Suppressor macrophage (primary cell): ENCODE results near the gene NXF1.
"Not testable (repeated sequence)": the region's sequence is repeated elsewhere in the genome, so short reads cannot be mapped to it uniquely, and the experiment has no call there.

ENCODE experiments used
- DNase-seq, 4 experiments: peaks; one replicate each; pipeline ENCODE4 v3.0.0-alpha.2; 2020 to 2022
- total RNA-seq, 17 experiments: gene quantifications; one replicate each; lab custom pipeline; 2026; ENCODE audit warnings: mixed read lengths in 6 of 17, inconsistent platforms in 3 of 17; lab: John Stamatoyannopoulos, UW

The NXF1 gene
- total RNA-seq = 36.2 to 295 (median 54.7) reads per million in 17 experiments

DNA sequence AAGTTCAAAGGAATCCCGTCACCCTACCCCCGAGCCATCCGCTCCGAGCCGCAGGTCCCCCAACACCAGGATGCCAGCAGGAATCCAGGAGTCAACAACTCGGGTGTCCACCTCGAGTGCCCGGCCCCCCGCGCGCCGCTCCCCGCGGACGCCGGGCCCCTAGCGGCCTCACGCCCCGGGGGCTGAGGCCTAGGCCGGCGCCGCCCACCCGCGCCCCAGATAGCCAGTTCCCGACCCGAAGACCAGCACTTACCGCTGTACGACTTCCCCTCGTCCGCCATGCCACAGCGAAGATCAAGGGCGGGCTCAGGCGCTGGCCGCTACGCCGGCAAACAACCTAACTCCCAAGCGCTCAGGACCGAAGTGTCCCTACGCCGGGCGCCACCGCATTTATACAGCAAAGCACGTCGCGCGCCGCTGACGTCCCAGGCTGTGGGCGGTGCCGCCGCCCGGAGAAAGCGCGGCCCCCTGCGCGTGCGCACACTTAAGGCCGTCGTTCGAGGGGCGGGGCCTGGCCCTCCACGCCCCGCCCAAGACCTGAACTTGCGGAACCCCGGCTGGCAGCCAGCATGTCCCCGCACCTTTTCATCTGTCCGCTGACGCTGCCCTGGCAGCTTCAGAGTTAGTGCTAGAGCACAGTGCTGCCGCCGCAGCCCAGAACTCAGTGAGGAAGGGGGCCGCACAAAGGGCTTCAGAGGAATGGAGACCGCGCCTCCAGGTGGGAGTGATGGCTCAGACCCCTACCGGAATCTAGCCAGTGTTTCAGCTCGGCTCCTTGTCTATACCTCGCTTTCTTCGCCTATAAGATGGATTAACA, at the start of gene NXF1:
Gene NXF1 (minus strand): TSS at position 365 of the 817 bp plus-strand sequence. CDS start 84 bp downstream, at position 281.
- peak; percentile 97 to 100 (median 99) for DNase-seq

DNA sequence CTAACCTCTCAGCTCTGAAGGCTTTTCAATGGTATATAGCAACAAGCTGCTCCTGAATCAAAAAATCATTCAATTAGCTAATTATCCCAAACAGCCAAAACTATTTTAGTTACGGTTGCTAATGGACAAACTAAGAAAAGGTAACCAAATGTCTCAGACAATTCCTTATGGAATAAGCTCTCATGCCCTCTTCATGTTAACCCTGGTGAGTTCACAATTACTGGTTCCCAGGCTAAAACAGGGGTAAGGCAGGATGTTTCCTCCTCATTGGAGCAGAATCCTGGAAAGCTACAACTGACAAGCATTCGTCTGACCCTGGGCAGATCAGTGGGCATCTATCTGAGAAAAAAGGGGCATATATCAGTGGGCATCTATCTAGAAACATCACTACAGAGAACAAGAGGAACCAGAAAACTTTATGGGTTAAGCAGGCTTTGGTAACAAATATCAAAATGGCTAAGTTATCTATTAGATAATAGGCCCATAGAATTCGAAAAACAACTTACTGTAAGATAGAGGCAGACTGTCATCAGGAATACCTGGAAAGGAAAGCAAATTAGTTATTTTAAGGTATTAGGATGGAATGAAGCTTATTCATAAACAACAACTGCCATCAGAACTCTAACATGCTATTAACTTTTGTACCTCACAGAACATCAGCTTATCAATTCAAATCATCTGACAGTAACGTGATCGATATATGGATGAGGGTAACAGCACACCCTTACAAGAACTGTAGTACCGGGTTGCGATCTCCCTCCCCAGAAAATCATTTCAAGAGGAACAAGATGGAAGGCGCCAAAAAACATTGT, 49.0 kb upstream of the NXF1 start:
- DNase-seq = peak in 1 of 4 experiments; percentile 24

DNA sequence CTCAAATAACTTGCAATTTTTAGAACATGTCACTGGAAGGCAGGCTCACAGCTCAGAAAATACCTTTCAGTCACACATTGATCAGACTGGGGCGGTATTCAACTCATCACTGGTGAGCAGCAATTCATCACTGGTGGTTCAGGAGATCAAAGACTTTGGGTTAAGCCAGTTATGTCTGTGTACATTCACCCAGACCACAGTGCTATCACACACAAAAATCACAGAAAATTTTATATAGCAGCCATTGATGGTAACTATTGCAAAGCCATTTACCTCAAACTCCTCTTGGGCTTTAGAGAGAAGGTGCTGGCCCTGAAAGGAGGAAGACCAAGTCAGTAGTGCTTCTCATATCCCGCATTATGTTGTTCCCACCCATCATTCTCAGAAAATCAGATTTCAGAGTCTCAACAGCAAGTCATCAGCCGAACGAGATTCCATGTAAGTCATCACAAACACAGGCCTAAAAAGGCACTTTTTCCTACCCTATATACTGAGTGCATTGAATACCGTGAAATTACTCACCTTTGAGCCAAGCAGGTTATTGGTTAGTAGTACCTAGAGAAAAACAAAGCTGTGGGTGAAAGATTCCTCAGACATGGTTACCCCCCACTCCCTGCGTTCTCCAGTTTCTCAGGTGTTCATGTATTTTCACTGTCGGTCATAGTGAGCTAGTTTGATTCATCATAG, 48.2 kb upstream of the NXF1 start:
- DNase-seq = no peak

DNA sequence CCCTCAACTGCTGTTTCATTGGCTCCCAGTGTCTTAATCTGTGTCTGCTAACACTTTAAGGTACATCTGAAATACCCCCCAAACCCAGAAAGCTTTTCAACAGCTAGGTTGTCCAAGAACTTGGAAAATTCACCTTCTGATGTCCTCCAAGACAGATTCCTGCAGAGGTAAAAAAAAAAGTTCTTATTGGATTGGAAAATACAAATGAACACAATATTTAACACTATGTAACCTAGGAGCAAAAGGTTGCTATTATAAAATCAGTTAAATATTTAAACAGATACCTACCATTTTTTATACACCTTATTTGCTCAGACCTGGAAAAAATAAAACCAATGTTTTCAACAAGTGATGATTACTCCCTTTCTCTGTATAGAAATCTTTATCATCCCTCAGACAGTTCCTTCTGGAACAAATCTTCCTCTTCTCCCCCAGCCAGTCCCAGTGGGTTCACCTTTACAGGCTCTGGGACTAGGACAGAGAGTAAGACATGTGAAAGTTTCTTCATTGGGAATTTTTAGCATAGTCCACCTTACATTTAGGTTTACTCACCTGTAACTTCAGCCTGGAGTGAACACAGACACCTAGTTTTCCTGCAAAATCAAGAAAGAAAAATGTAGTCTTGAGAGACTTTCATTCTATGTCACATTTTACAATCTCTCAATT, 47.4 kb upstream of the NXF1 start:
- no peak for DNase-seq

DNA sequence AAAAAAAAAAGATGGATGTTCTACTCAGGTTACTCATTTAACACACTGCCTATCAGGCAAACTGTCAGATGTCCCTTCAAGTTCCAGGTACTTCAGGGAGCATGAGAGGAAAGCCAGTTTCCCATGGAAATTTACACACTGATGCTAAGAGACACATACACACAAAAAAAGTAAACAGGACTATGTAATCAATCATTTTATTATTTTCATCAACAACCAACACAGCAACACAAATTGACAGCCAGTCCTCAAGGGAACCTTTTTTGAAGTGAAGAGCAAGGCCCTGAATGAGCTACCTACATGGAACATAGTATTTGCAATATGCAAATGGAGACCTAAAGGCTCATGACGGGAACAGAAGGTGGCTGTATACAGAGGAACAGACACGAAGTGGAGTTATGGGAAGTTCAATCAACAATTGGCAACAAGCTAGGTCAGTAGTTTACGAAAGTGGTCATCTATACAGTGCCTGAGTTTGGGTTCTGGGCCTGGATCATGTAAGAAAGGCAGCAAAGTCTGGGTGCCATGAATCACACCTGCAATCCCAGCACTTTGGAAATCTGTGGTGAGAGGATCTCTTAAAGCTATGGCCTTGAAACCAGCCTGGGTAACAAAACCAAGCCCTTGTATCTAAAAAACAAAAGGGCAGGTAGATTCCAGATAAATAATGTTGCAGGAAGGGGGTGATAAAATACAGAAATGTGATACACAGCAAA, 46.7 kb upstream of the NXF1 start:
- no peak for DNase-seq

DNA sequence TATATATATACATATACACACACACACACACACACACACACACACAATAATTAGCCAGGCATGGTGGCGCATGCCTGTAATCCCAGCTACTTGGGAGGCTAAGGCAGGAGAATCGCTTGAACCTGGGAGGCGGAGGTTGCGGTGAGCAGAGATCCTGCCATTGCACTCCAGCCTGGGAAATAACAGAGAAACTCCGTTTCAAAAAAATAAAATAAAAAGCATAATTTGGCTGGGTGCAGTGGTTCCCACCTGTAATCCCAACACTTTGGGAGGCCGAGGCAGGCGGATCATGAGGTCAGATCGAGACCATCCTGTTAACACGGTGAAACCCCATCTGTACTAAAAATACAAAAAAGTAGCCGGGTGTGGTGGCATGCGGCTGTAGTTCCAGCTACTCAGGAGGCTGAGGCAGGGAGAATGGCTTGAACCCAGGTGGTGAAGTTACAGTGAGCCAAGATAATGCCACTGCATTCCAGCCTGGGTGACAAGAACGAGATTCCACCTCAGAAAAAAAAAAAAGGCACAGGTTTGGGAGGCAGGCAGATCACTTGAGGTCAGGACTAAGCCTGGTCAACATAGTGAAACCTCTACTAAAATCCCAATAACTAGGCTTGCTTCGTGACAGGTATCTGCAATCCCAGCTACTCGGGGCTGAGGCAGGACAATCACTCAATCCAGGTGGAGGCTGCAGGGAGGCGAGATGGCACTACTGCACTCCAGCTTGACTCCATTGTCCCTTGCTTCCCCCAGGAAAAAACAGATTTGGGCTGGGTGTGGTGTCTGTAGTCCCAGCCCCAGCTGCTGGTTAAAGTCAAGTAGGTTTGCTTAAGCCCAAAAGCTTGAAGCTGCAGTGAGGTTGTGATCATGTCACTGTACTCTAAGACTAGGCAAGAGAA, 45.9 kb upstream of the NXF1 start:
- no peak for DNase-seq

DNA sequence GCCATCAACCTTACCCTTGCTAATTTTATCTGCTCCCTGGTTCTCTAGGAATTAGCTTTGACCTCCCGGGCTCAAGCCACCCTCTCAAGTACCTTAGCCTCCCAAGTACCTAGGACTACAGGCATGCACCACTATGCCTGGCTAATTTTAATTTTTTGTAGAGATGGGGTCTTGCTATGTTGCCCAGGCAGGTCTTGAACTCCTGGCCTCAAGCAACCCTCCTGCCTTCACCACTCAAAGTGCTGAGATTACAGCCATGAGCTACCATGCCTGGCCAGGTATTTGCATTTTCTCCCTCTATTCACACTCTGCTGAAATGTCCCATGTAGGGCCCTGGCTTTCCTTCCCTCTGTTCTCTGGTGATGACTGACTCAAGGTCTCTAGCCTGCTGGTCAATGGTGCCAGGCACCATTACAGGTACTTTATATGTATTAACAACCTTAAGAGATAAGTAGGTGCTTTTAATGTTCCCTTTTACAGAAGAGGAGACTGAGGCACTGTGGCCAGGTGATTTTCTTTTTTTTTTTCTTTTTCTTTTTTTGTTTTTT, 42.6 kb upstream of the NXF1 start:
- DNase-seq = no peak

DNA sequence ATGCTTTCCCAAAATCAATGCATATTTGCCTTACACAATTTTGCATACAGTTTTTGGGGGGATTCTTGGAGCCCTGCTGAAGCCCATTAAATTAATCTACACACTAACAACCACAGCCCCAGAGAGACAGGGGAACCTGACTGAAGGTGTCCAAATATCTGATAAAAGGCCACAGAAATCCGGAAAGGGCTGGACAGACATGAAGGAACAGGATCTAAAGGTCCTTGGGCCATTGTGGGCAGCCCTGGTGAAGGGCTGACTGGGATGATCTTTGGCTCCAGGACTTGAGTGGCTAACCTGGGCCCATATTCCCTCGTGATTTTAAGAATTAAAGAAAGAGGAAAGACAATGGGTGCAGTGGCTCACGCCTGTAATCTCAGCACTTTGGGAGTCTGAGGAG, 40.9 kb upstream of the NXF1 start:
- no peak for DNase-seq

DNA sequence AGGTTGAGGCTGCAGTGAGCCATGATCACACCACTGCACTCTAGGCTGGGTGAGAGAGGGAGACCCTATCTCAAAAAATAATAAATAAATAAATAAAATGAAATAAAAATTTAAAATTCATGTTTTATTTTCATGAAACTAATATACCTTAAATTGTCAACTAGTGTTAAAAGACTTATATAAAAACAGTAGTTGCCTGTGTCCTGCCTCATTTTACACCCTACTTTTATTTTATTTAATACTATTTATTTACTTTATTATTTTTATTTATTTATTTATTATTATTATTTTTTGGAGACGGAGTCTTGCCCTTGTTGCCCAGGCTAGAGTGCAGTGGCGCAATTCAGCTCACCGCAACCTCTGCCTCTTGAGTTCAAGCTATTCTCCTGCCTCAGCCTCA, 38.9 kb upstream of the NXF1 start:
- no peak for DNase-seq

DNA sequence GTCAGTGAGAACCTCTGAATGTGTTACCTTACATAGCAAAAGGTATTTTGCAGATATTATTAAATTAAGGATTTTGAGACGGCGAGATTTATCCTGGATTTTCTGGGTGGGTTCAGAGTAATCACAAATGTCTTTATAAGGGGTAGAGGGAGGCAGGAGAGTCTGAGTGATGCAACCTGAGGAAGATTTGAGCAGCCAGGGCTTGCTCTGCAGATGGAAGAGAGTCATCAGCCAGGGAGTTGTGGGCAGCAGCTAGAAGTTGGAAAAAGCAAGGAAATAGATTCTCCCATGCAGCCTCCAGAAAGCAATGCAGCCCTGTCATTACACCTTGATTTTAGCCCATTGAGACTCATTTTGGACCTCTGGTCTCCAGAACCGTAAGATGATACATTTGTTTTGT, 38.2 kb upstream of the NXF1 start:
- DNase-seq = no peak

DNA sequence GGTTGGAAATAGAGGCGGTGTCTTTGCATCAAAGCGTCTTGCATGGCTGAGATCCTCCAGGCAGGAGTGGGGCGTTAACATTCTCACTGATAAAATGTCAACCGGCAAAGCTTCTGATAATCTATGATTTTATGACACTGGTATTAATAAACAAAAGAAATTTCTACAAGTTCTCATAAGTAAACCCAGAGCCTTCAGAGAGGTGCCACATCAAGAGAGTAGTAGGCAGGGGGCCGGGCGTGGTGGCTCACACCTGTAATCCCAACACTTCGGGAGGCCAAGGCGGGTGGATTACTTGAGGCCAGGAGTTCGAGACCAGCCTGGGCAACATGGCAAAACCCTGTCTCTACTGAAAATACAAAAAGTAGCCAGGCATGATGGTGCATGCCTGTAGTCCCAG, 37.7 kb upstream of the NXF1 start:
- not testable (repeated sequence) for DNase-seq

DNA sequence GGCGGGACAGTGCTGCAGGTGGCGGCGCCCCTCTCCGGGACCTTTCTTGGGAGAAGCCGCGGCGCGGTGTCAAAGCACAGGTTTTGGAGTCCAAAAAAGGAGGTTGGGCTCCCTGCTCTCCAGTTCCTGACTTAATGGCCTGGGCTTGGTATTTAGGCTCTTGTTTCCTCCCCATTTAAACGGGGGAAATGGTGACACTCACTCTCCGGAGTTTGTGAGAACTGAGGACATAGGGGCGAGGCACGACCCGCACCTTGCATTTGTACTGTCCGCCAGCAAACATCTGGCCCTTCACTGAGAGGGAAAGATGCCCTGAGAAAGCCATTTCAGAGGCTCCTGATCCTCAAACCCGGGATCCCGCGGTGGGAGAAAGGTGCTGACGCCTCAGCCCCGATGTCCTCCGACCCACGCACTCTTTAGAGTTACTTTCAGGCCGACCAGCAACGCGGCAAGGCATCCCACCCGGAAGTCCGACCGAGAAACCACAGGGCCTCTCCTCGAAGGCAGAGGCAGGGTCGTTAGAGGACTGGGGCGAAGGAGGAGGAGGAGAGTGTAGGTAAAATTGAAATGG, 37.0 kb upstream of the NXF1 start:
- DNase-seq = peak; percentile 26 to 61 (median 46)

DNA sequence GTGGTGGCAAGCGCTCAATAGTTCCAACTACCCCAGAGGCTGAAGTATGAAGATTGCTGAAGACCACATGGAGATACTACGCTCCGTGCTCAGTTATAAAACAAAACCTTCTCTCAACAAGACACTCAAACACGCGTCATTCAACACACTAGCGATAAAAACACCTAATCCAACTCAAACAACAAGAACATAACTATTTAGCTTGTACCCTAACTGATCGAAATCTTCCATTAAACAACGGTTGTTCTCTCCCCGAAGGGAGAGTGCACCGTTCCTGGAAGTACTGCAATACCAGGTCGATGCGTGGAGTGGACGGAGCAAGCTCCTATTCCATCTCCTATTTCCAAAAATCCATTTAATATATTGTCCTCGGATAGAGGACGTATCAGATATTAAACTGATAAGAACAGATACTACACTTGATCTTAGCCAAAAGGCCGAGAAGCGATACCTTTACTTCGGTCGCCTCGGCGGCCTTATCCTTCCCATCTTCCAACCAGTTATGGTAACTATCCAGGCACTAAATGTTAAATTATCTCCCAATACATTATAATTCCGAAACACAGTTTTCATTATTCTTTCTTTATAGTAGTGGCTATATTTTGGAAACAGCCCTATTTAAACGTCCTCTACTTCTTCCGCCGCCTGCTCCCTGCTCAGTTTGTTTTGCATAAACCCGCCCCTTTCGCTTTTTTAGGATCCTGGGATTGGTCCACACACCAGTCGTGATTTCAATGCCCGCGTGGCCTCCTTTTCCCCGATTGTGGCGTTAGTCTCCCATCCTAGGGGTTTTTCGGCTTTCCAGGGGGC, 36.3 kb upstream of the NXF1 start:
- peak; percentile 92 to 99 (median 95) for DNase-seq

DNA sequence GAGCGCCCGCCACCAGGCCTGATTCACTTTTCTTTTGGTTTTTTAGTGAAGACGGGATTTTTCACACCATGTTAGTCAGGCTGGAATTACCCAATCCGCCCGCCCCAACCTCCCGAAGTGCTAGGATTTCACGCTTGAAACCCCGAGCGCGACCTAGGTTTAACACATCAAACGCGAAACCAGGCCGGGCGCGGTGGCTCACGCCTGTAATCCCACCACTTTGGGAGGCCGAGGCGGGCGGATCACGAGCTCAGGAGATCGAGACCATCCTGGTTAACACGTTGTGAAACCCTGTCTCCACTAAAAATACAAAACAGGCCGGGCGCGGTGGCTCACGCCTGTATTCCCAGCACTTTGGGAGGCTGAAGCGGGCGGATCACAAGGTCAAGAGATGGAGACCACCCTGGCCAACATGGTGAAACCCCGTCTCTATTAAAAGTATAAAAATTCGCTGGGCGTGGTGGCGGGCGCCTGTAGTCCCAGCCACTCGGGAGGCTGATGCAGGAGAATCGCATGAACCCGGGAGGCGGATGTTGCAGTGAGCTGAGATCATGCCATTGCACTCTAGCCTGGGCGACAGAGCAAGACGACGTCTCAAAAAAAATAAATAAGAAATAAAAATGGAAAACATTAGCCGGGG, 35.6 kb upstream of the NXF1 start:
- DNase-seq = peak; percentile 81 to 87 (median 84)

DNA sequence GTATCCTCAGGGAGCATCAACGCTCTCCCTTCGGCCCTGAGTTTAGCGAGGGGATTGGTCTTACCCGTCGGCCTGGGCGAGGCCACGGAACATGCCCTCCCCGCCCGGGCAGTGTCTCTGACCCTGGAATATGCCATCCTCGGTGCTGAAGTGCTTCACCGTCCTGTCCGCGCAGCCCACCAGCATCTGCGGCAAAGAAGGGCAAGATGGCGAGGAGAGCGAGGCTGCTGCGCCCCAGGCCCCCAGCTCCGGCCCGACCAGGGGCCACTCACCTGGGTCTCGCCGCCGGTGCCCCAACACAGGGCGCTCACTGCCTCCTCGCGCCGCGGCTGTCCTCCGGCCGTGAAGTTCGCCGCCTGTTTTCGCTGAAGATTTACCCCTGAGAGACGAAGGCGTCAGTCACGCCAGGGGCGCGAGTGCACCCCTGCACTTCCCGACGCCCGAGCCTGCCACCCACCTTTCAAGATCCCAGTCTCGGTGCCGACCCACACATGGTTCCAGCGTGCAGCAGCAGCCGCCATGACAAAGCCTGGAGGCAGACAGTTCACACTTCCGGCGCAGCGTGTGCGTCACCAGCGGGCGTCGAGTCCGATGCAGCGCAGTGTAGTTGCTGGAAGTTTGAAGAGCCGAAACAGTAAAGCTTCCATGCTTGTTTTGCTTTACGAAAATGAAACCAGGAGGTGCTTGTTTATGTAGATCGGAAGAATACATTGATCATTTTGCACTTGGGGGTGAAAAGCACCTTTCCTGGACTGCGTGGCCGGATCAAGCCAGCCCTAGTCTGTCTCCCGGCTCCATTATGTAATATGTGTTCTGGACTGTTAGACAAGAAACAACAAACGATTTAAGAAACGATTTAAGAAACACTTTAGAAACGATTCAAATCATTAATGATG, 34.1 kb upstream of the NXF1 start, which contains the start of gene WDR74:
Gene WDR74 (minus strand): TSS at position 541 of the 896 bp plus-strand sequence. CDS start 20 bp downstream, at position 521.
- peak; percentile 96 to 97 (median 97) for DNase-seq

DNA sequence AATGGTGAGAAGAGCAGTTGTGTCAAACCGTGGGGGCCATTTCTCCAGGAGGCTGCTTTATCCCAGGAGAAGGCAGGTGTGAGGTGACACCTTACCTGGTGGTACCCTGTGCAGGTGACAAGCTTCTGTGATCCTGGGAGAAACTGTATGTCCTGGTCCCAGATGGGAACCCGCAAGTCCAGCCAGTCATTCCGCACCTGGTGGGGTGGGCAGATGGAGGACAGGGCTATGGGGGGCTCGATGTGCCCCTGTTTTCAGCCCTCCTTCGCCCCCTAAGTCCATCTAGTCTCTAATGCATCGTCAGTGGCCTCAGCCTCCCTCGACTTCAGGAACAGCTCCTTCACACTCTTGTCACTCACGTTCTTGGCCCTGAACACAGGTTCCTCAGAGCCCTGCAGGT, 30.1 kb upstream of the NXF1 start:
- DNase-seq = no peak
